GM12864 (cell line): ENCODE results near the gene GRID1.

Source experiments
- DNase-seq: peaks from one replicate; pipeline ENCODE4 v3.0.0-alpha.2; 2011; ENCODE audit warnings: low read depth
- H3K4me3 ChIP-seq: 2 replicates; pipeline ENCODE4 v1.5.1; 2011; ENCODE audit warnings: mild to moderate bottlenecking, low read depth, low read length, control low read depth
- TF ChIP-seq, protein P1 (sequence below): IDR thresholded peaks from 2 replicates; pipeline ENCODE4 v1.5.1; 2011; ENCODE audit warnings: low read depth, mild to moderate bottlenecking, moderate library complexity, low read length, control low read depth, inconsistent platforms; ENCODE audit errors: missing control alignments

GRID1 gene

DNA sequence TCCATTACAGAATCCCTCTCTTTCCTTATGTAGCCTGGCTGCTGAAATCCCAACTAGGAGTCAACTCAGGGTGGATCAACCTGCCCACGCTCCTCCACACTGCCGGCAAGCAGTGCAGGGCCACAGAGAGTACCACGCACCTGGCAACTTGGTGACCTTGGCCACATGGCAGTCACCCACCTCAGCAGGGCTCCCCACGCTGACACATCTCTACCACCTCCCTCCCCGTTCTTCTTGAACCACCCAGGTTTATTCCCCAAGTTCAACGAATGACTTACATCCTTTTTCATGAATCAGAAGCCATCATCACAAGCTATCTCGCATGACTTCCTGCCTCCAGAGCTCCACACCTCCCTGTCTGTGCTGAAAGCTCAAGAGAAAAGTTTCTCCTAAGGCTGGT, 153.4 kb downstream of the GRID1 start:
- TF ChIP-seq, protein P1, sequence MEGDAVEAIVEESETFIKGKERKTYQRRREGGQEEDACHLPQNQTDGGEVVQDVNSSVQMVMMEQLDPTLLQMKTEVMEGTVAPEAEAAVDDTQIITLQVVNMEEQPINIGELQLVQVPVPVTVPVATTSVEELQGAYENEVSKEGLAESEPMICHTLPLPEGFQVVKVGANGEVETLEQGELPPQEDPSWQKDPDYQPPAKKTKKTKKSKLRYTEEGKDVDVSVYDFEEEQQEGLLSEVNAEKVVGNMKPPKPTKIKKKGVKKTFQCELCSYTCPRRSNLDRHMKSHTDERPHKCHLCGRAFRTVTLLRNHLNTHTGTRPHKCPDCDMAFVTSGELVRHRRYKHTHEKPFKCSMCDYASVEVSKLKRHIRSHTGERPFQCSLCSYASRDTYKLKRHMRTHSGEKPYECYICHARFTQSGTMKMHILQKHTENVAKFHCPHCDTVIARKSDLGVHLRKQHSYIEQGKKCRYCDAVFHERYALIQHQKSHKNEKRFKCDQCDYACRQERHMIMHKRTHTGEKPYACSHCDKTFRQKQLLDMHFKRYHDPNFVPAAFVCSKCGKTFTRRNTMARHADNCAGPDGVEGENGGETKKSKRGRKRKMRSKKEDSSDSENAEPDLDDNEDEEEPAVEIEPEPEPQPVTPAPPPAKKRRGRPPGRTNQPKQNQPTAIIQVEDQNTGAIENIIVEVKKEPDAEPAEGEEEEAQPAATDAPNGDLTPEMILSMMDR = no peak
- no peak overlapping the region for H3K4me3 ChIP-seq
- DNase-seq = no peak

DNA sequence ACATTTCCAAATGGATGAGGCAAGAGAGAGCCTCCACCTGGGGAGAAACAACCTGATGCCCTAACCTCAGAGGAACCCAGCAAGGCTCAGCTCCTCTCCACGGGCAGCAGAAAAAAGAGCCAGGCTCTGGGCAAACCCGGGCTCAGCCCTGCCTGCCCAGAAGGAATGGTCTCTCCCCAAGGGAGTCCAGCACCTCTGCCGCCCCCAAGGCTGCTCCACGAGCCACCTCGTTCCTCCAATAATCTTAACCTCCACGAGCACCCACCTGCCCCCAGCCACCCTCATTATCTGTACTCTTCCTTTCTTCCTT, 154.2 kb downstream of the GRID1 start:
- H3K4me3 ChIP-seq = no peak overlapping the region
- no peak for DNase-seq
- TF ChIP-seq, protein P1 = no peak

DNA sequence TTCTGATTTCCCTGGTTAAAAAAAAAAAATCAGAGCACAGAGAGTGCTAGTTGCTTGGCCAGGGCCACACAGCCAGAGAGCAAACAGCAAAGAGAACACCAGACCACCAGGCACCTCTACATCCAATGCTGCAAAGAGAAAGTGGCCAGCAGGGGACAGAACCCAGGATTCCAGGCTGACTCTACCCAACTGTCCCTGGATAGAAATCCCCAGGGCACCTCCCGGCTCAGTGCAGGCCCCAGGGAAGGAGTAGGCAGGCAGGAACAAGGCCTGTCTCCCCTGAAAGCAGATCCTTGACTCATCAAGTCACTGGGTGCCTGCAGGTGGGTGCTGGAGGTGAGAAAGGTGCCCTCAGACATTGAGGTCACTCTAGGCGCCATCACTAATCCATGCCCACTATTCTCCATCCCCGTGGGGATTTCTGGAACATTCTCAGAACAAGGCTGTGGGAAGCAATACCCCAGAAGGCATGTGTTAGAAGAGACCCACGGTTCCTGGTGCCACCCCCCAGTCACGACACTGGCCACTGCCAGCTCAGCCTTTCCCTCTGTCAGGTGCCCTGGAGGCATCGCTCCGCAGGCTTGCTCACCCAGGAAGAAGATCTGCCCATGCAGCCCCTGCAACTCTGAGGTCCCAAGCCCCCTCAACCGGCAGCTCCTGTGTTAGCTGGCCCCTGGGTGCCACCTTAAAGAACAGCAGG, 154.8 kb downstream of the GRID1 start:
- TF ChIP-seq, protein P1 = no peak
- H3K4me3 ChIP-seq = no peak overlapping the region
- DNase-seq = no peak

DNA sequence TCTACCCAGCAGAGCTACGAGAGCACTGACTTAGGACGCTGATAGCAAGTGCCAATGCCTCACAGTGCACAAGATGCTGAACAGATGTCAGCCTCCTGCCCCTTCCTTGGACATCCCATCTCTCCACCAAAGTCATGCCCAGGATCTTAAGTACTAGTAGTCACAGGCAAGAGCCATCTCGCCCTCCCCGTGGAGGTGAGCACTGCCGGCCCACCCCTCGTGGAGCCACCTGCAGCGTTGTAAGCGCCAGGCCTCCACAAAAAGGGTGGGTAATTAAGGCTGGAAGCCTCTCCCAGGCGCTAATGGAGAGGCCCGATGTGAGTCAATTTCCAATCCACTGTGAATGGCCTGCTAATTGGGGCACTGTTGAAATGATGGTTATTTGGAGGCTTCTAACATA, 156.2 kb downstream of the GRID1 start:
- H3K4me3 ChIP-seq = no peak overlapping the region
- TF ChIP-seq, protein P1 = no peak
- no peak for DNase-seq

DNA sequence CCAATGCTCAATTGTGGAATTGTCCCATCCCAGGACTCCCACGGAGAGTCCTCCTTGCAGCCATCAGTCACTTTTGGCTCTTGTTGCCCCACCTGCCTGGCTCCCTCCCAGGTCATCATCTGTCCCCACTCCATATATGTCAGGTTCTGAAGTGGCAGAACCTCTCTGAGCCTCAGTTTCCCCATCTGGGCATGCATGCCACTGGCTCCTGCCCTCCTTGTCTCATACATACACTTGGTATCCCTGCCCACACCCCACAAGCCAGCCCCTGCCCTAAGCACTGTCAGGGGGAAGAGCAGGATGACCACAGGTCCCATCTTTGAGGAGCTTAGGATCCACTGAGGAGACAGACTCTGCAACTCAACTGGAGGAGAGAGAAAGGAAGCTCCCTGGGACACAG, 156.9 kb downstream of the GRID1 start:
- TF ChIP-seq, protein P1 = no peak
- no peak overlapping the region for H3K4me3 ChIP-seq
- no peak for DNase-seq

DNA sequence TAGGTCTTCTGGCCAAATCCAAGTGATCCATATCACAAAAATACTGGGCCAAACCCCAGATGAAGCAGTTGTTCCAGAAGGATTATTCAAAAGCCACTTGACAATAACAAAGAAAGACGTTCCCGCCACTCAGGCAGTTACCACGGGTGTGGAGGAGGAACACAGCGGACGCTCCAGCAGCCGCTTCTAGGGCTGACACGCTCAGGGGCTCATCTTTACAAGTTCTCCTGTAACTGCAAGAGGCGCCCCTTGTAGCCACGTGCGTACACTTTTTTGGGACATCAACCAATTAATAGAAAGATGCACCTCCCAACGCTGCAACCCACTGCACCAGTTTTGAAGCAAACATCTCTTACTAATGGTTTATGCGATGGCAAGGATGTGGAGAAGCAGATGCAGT, 159.4 kb downstream of the GRID1 start:
- H3K4me3 ChIP-seq = no peak overlapping the region
- TF ChIP-seq, protein P1 = no peak
- no peak for DNase-seq

DNA sequence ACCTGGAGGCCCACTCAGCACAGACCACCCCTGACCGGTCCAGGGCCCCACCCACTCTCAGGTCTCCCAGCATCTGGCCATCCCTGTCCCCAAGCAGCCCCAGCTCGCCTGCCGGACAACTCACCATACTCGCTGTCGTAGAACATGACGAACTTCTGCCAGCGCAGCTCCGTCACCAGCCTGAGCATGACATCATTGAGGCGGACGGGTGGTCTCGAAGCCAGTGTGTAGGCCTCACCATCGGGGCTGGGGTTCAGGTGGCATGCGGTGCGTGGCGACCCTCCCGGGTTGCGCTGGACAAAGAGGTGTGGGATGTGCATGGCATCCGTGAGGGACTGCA, 160.4 kb downstream of the GRID1 start:
- TF ChIP-seq, protein P1 = no peak
- H3K4me3 ChIP-seq = no peak overlapping the region
- DNase-seq = no peak
